22Rv1 (cell line): ENCODE measurements around the gene CLSTN1.

Experiments
- H3K27ac ChIP-seq: fragments of 450-650 bp; 2 replicates; pipeline ENCODE4 v1.5.1; 2017
- ZFX ChIP-seq: fragments of 450-650 bp; IDR thresholded peaks from 2 replicates; pipeline ENCODE4 v1.6.1; 2017; ENCODE audit warnings: antibody characterized with exemption, borderline replicate concordance
- TF ChIP-seq, protein P1 (sequence below): fragments of 450-650 bp; IDR thresholded peaks from 2 replicates; pipeline ENCODE4 v1.5.1; 2017; ENCODE audit warnings: mild to moderate bottlenecking

The CLSTN1 gene

GRCh38 chr1:9835758-9836631 is 12.2 kb upstream of the CLSTN1 start:
- H3K27ac ChIP-seq: peak overlapping the region; percentile 44
- TF ChIP-seq, protein P1, sequence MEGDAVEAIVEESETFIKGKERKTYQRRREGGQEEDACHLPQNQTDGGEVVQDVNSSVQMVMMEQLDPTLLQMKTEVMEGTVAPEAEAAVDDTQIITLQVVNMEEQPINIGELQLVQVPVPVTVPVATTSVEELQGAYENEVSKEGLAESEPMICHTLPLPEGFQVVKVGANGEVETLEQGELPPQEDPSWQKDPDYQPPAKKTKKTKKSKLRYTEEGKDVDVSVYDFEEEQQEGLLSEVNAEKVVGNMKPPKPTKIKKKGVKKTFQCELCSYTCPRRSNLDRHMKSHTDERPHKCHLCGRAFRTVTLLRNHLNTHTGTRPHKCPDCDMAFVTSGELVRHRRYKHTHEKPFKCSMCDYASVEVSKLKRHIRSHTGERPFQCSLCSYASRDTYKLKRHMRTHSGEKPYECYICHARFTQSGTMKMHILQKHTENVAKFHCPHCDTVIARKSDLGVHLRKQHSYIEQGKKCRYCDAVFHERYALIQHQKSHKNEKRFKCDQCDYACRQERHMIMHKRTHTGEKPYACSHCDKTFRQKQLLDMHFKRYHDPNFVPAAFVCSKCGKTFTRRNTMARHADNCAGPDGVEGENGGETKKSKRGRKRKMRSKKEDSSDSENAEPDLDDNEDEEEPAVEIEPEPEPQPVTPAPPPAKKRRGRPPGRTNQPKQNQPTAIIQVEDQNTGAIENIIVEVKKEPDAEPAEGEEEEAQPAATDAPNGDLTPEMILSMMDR: no peak
- no peak for TF ChIP-seq ZFX

DNA sequence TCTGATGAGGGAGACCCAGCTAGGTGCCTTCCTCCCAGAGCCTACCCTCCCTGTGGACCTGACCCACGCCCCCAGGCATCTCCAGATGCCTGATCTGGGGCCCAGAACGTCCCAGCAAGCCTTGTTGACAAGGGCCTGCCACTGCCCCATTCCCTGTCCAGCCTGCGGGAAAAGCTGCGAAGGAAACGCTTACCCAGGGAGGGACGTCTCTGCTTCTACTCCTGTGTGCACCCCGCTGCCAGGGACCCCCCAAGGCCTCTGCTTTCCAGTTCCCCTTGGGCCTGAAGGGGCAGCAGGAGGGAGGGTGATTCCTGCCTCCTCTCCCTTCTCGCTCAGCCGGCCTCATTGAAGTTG is 11.6 kb upstream of the CLSTN1 start:
- H3K27ac ChIP-seq: peak overlapping the region; percentile 44; the same call in 1 of the 2 replicates
- no peak for TF ChIP-seq ZFX
- TF ChIP-seq, protein P1: no peak

GRCh38 chr1:9833632-9834031 is 9.9 kb upstream of the CLSTN1 start:
- H3K27ac ChIP-seq: no peak overlapping the region
- TF ChIP-seq, protein P1: no peak
- no peak for TF ChIP-seq ZFX

GRCh38 chr1:9827558-9828185 is 3.9 kb upstream of the CLSTN1 start:
- no peak for TF ChIP-seq ZFX
- TF ChIP-seq, protein P1: no peak
- H3K27ac ChIP-seq: no peak overlapping the region

DNA sequence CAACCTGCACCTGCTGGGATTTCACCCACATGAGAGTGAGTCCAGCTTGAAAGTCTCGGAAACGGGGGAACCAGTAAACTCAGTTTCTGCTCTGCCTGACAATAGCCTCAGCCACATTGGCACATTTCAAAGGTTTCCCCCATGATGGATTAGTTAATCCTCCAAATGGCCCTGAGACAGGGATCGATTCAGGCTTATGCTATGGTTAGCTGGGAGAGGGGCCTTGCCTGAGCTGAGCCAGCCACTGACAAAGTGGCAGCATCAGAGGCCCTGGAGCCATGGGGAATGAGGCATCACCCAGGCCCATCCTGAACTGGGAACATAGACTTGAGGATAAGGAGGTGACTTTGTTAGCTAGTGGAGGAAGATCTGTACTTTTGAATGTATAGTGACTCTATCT is 2.9 kb upstream of the CLSTN1 start:
- H3K27ac ChIP-seq: peak overlapping the region; percentile 94
- TF ChIP-seq, protein P1: no peak
- no peak for TF ChIP-seq ZFX

DNA sequence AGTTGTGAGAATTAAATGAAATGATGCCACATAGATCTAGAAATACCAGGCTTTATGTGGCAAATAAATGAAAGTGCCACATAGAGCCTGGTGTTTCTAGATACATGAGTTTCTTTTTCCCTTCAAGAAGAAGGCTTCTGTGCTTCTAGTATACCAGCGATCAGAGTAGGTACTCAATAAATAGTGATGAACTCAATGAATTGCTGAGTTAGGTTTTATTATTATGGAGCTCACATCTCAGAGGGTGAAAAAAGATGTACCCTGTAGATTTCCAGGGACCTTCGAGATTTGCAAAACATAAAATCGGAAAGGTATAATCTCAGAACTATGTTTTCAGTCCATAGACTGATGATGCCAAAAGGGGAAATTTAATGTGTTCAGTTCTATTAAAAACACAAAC is 2.3 kb upstream of the CLSTN1 start:
- H3K27ac ChIP-seq: peak overlapping the region; percentile 94

More for the DNA sequence above, 2.3 kb upstream of the CLSTN1 start:
- TF ChIP-seq ZFX: no peak
- TF ChIP-seq, protein P1: no peak
